Uterus (tissue), 2 donors: Measurements from ENCODE around the gene PPM1N.

ENCODE experiments used
- CTCF ChIP-seq, 4 experiments: fragments of 200-600 bp in 2 of 4; fragments of 450-650 bp in 2 of 4; sonication (generic) in 2 of 4; IDR thresholded peaks; one replicate each; pipeline ENCODE4 v1.5.1; 2016 to 2019; ENCODE audit warnings: antibody characterized with exemption in 4 of 4, mild to moderate bottlenecking in 2 of 4, moderate library complexity in 1 of 4
- POLR2A ChIP-seq, 2 donors: fragments of 450-650 bp; IDR thresholded peaks; one replicate each; pipeline ENCODE4 v1.6.1; 2016; ENCODE audit warnings: antibody characterized with exemption in 2 of 2, mild to moderate bottlenecking in 1 of 2, moderate library complexity in 1 of 2

GRCh38 chr19:45485305-45486077, 12.8 kb upstream of the PPM1N start:
- TF ChIP-seq CTCF (IDR thresholded peaks at IDR 0.05) (peak; percentile 64 to 96 (median 90)), POLR2A (IDR thresholded peaks at IDR 0.05) (no peak)
